GM23338 (cell line): ENCODE measurements around the gene CNOT10. TPM values are rescaled to one million over a fixed set of nuclear protein-coding genes. Genes with fewer than 3 reads are reported as not detected.
A peak's percentile ranks its signal among the peaks of the same experiment; 100 is the strongest.

Experiments
- ATAC-seq: fragments of 200-7000 bp; cut with Tn5 transposase; 3 replicates; pipeline ENCODE4 v1.9.1; 2020
- DNase-seq: peaks from one replicate; pipeline ENCODE4 v3.0.0-alpha.2; 2015; ENCODE audit warnings: low spot score
- H2AFZ ChIP-seq: fragments of 200-600 bp; sonication (generic); 2 replicates; pipeline ENCODE4 v1.8.0; 2016; ENCODE audit warnings: antibody characterized with exemption, mild to moderate bottlenecking, moderate library complexity
- H3F3A ChIP-seq: fragments of 200-600 bp; sonication (generic); replicated peaks from 2 replicates; pipeline ENCODE4 v1.8.0; 2017; ENCODE audit warnings: antibody characterized with exemption, mixed run types, low read depth
- H3K27ac ChIP-seq: fragments of 200-600 bp; sonication (generic); 2 replicates; pipeline ENCODE4 v1.6.1; 2016; ENCODE audit warnings: low read depth
- H3K27me3 ChIP-seq: fragments of 200-600 bp; sonication (generic); 2 replicates; pipeline ENCODE4 v1.8.0; 2016; ENCODE audit warnings: mild to moderate bottlenecking, mixed run types, moderate library complexity; ENCODE audit not compliant: insufficient read depth
- H3K36me3 ChIP-seq: fragments of 200-600 bp; sonication (generic); 2 replicates; pipeline ENCODE4 v1.8.0; 2016; ENCODE audit warnings: mild to moderate bottlenecking; ENCODE audit not compliant: insufficient read depth
- H3K4me1 ChIP-seq: fragments of 200-600 bp; sonication (generic); 2 replicates; pipeline ENCODE4 v1.8.0; 2016; ENCODE audit warnings: mild to moderate bottlenecking, moderate library complexity; ENCODE audit not compliant: insufficient read depth
- H3K4me2 ChIP-seq: fragments of 200-600 bp; sonication (generic); 2 replicates; pipeline ENCODE4 v1.7.1; 2017; ENCODE audit warnings: mixed run types
- H3K4me3 ChIP-seq: fragments of 200-600 bp; sonication (generic); 2 replicates; pipeline ENCODE4 v1.6.1; 2016; ENCODE audit warnings: mixed run types
- H3K79me2 ChIP-seq: fragments of 200-600 bp; sonication (generic); replicated peaks from 2 replicates; pipeline ENCODE4 v1.8.0; 2017; ENCODE audit warnings: mild to moderate bottlenecking; ENCODE audit not compliant: insufficient read depth
- H3K9me2 ChIP-seq: fragments of 200-600 bp; sonication (generic); 2 replicates; pipeline ENCODE4 v1.8.0; 2017; ENCODE audit not compliant: insufficient read depth
- H4K20me1 ChIP-seq: fragments of 200-600 bp; sonication (generic); replicated peaks from 2 replicates; pipeline ENCODE4 v1.8.0; 2017; ENCODE audit warnings: mild to moderate bottlenecking; ENCODE audit not compliant: insufficient read depth
- H3K27ac Mint-ChIP-seq: 2 replicates; pipeline ENCODE4 v1.8.0; 2020; ENCODE audit warnings: inconsistent platforms, mild to moderate bottlenecking, moderate library complexity, mixed read lengths
- H3K27me3 Mint-ChIP-seq: 3 replicates; pipeline ENCODE4 v1.8.0; 2022; ENCODE audit warnings: low read depth, mild to moderate bottlenecking, moderate library complexity, mixed read lengths, inconsistent platforms; ENCODE audit not compliant: insufficient read depth, poor library complexity
- H3K36me3 Mint-ChIP-seq: 3 replicates; pipeline ENCODE4 v1.8.0; 2021; ENCODE audit warnings: low read depth, mild to moderate bottlenecking, inconsistent platforms, moderate library complexity, mixed read lengths
- H3K4me1 Mint-ChIP-seq: 3 replicates; pipeline ENCODE4 v1.8.0; 2020; ENCODE audit warnings: mild to moderate bottlenecking, inconsistent platforms, mixed read lengths
- H3K4me3 Mint-ChIP-seq: 3 replicates; pipeline ENCODE4 v1.8.0; 2021; ENCODE audit warnings: moderate library complexity, mild to moderate bottlenecking, inconsistent platforms, mixed read lengths
- H3K9me3 Mint-ChIP-seq: 3 replicates; pipeline ENCODE4 v1.8.0; 2020; ENCODE audit warnings: moderate library complexity, mild to moderate bottlenecking, inconsistent platforms, mixed read lengths
- CREB1 ChIP-seq: fragments of 250-450 bp; sonication (Bioruptor Pico); IDR thresholded peaks from 2 replicates; pipeline ENCODE4 v1.5.0; 2020; ENCODE audit warnings: low read depth, mild to moderate bottlenecking, moderate library complexity
- EZH2 ChIP-seq: fragments of 200-600 bp; sonication (generic); IDR thresholded peaks from one replicate; pipeline ENCODE4 v1.8.0; 2017; ENCODE audit warnings: antibody characterized with exemption, mild to moderate bottlenecking, low read depth; ENCODE audit not compliant: unreplicated experiment
- JUNB ChIP-seq: IDR thresholded peaks from one replicate; pipeline ENCODE4 v1.6.1; 2016; ENCODE audit warnings: antibody characterized with exemption; ENCODE audit not compliant: unreplicated experiment
- STAT1 ChIP-seq: IDR thresholded peaks from one replicate; pipeline ENCODE4 v1.6.1; 2016; ENCODE audit warnings: antibody characterized with exemption; ENCODE audit not compliant: unreplicated experiment
- ZNF114 ChIP-seq: fragments of 250-450 bp; sonication (Bioruptor Pico); IDR thresholded peaks from 2 replicates; pipeline ENCODE4 v1.5.0; 2020; ENCODE audit warnings: mild to moderate bottlenecking, moderate library complexity
- ZNF331 ChIP-seq: fragments of 250-450 bp; sonication (Bioruptor Pico); IDR thresholded peaks from 2 replicates; pipeline ENCODE4 v1.5.0; 2020; ENCODE audit warnings: low read depth, mild to moderate bottlenecking, moderate library complexity
- polyA plus RNA-seq: library from polyadenylated mRNA; unstranded; fragments of >200 nt; fragmentation: Nextera tagmentation; extraction: Ambion mirVana; gene quantifications from 2 replicates; pipeline ENCODE4 v1.2.1, GENCODE V29; 2016
- total RNA-seq: library from RNA; depleted of rRNA; stranded (reverse); fragments of >200 nt; shearing (Covaris generic); gene quantifications from 2 replicates; pipeline ENCODE4 v1.2.3, GENCODE V29; 2014
- TF ChIP-seq, protein P1 (sequence below), 2 experiments: fragments of 200-600 bp in 1 of 2; sonication (generic) in 1 of 2; conservative IDR thresholded peaks; 2 replicates each; pipeline versions ENCODE4 v1.5.1 to v1.6.1; 2016 to 2017; ENCODE audit warnings: antibody characterized with exemption in 2 of 2, low read depth in 2 of 2, mild to moderate bottlenecking in 2 of 2, moderate library complexity in 1 of 2
- TF ChIP-seq, protein P2 (sequence below): IDR thresholded peaks from 2 replicates; pipeline ENCODE4 v1.6.1; 2016; ENCODE audit warnings: antibody characterized with exemption
- TF ChIP-seq, protein P3 (sequence below): IDR thresholded peaks from one replicate; pipeline ENCODE4 v1.6.1; 2018; ENCODE audit warnings: antibody characterized with exemption; ENCODE audit not compliant: unreplicated experiment

The CNOT10 gene
- total and polyA plus RNA-seq, 2 experiments from 2014 or later = 27.2 to 46.9 TPM

DNA sequence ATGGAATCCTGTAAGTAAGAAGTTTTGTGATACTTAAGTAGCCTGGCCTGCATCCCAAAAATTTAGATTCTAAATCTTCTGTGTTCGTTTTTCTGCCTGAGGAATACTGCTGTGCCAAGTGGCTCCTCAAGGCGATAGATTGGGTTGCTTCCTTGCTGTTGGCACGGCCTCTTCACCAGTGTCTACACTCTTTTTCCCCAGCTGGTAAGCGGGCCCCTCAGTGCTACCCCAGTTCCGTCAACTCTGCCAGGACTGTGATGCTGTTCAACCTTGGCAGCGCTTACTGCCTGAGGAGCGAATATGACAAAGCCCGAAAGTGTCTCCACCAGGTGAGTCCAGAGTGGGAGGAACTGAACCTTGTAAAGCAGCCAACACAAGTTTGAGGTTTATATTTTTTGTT is 79.5 kb downstream of the CNOT10 start (continued):
- TF ChIP-seq ZNF114 (CRISPR knock-in tag) = no peak

DNA sequence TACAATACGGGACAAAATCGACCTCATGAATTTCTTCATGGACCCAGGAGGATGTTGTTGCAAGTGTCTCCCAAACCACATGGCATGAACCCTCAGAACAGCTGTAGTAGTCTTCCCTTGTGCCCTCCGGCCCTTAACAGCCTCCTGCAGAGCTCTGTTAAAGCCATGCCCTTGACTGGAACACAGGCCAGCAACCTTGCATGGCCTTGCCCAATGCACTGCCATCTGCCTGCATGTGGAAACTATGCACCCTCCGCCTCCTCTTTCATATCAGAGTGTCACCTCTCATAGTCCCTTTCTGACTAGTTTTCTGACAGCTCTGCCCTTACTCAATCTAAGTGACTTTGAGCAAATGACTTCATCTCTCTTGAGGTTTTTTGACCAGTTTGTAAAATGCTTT is 93.4 kb downstream of the CNOT10 start:
- Mint-ChIP-seq H3K27me3 (peaks cover 22% of the 10 kb centered on the region), H3K27ac (peak overlapping the region; percentile 10; the same call in 1 of the 2 replicates), H3K4me3 (no peak overlapping the region), H3K4me1 (peaks cover 61% of the 10 kb centered on the region), H3K36me3 (peaks cover 31% of the 10 kb centered on the region), H3K9me3 (no peaks in the 10 kb centered on the region; the same call in 2 of the 3 replicates)
- Histone ChIP-seq H3K36me3 (peaks cover 13% of the 10 kb centered on the region), H3K9me2 (no peaks in the 10 kb centered on the region; the same call in 1 of the 2 replicates), H3K4me1 (peaks cover 43% of the 10 kb centered on the region), H3F3A (peaks cover 35% of the 10 kb centered on the region), H3K27me3 (no peaks in the 10 kb centered on the region), H3K79me2 (peaks cover 31% of the 10 kb centered on the region), H3K4me3 (no peak overlapping the region), H3K27ac (peak overlapping the region; percentile 99; the same call in 1 of the 2 replicates), H4K20me1 (no peaks in the 10 kb centered on the region), H2AFZ (no peak overlapping the region), H3K4me2 (no peak overlapping the region)
- DNase-seq (no peak), ATAC-seq (no peak)
- TF ChIP-seq, protein P1, sequence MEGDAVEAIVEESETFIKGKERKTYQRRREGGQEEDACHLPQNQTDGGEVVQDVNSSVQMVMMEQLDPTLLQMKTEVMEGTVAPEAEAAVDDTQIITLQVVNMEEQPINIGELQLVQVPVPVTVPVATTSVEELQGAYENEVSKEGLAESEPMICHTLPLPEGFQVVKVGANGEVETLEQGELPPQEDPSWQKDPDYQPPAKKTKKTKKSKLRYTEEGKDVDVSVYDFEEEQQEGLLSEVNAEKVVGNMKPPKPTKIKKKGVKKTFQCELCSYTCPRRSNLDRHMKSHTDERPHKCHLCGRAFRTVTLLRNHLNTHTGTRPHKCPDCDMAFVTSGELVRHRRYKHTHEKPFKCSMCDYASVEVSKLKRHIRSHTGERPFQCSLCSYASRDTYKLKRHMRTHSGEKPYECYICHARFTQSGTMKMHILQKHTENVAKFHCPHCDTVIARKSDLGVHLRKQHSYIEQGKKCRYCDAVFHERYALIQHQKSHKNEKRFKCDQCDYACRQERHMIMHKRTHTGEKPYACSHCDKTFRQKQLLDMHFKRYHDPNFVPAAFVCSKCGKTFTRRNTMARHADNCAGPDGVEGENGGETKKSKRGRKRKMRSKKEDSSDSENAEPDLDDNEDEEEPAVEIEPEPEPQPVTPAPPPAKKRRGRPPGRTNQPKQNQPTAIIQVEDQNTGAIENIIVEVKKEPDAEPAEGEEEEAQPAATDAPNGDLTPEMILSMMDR (conservative IDR thresholded peaks at IDR 0.05; ENCODE audit: low read depth in 2 of 2) = 0 out of 4 replicates have a peak, but pooled peaks have one; percentile 9 to 14
- TF ChIP-seq, protein P2, sequence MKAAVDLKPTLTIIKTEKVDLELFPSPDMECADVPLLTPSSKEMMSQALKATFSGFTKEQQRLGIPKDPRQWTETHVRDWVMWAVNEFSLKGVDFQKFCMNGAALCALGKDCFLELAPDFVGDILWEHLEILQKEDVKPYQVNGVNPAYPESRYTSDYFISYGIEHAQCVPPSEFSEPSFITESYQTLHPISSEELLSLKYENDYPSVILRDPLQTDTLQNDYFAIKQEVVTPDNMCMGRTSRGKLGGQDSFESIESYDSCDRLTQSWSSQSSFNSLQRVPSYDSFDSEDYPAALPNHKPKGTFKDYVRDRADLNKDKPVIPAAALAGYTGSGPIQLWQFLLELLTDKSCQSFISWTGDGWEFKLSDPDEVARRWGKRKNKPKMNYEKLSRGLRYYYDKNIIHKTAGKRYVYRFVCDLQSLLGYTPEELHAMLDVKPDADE = no peak
- TF ChIP-seq JUNB (no peak), CREB1 (CRISPR knock-in tag) (no peak), ZNF331 (0 out of 2 replicates have a peak, but pooled peaks have one; percentile 8), STAT1 (no peak), EZH2 (no peak)
- TF ChIP-seq, protein P3, sequence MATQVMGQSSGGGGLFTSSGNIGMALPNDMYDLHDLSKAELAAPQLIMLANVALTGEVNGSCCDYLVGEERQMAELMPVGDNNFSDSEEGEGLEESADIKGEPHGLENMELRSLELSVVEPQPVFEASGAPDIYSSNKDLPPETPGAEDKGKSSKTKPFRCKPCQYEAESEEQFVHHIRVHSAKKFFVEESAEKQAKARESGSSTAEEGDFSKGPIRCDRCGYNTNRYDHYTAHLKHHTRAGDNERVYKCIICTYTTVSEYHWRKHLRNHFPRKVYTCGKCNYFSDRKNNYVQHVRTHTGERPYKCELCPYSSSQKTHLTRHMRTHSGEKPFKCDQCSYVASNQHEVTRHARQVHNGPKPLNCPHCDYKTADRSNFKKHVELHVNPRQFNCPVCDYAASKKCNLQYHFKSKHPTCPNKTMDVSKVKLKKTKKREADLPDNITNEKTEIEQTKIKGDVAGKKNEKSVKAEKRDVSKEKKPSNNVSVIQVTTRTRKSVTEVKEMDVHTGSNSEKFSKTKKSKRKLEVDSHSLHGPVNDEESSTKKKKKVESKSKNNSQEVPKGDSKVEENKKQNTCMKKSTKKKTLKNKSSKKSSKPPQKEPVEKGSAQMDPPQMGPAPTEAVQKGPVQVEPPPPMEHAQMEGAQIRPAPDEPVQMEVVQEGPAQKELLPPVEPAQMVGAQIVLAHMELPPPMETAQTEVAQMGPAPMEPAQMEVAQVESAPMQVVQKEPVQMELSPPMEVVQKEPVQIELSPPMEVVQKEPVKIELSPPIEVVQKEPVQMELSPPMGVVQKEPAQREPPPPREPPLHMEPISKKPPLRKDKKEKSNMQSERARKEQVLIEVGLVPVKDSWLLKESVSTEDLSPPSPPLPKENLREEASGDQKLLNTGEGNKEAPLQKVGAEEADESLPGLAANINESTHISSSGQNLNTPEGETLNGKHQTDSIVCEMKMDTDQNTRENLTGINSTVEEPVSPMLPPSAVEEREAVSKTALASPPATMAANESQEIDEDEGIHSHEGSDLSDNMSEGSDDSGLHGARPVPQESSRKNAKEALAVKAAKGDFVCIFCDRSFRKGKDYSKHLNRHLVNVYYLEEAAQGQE = no peak
